ENCODE data around the gene TMA7.

DNA sequence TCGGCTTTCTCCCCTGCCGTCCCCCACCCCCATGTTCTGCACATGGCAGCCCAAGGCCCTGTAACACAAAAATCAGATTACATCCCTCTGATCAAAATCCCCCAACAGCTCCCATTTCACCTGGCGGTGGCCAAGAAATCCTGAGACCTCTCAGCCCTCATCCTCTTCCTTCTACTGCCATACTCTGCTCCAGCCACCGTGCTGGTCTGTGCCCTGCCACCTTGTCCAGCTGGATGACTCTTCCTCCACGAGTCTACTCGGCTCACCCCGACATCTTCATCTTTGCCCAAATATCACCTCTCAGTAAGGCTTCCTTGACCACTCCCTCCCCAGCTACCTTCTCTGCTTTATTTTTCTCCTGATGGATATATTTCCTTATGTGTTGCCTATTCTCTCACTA, 3.2 kb upstream of the TMA7 start:
- TF ChIP-seq POLR2AphosphoS5 (IDR thresholded peaks at IDR 0.05) = no peak
- TF ChIP-seq, protein P1, sequence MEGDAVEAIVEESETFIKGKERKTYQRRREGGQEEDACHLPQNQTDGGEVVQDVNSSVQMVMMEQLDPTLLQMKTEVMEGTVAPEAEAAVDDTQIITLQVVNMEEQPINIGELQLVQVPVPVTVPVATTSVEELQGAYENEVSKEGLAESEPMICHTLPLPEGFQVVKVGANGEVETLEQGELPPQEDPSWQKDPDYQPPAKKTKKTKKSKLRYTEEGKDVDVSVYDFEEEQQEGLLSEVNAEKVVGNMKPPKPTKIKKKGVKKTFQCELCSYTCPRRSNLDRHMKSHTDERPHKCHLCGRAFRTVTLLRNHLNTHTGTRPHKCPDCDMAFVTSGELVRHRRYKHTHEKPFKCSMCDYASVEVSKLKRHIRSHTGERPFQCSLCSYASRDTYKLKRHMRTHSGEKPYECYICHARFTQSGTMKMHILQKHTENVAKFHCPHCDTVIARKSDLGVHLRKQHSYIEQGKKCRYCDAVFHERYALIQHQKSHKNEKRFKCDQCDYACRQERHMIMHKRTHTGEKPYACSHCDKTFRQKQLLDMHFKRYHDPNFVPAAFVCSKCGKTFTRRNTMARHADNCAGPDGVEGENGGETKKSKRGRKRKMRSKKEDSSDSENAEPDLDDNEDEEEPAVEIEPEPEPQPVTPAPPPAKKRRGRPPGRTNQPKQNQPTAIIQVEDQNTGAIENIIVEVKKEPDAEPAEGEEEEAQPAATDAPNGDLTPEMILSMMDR (IDR thresholded peaks at IDR 0.05) = no peak

Data from sigmoid colon (tissue), 4 donors.